Measurements from ENCODE around the gene PTH1R.
"Not testable (repeated sequence)": the region's sequence is repeated elsewhere in the genome, so short reads cannot be mapped to it uniquely, and the experiment has no call there.

Gene PTH1R

DNA sequence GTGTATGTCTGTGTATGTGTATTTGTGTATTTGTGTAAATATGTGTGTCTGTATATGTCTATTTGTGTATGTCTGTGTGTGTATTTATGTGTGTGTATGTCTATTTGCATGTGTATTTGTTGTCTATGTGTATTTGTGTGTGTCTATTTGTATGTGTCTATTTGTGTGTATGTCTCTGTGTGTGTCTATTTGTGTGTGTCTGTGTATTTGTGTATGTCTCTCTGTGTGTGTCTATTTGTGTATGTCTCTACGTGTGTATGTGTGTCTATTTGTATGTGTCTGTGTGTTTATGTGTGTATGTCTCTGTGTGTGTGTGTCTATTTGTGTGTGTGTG is 30.4 kb downstream of the PTH1R start:
- no peak overlapping the region for H3K27ac ChIP-seq
- TF ChIP-seq, protein P1, sequence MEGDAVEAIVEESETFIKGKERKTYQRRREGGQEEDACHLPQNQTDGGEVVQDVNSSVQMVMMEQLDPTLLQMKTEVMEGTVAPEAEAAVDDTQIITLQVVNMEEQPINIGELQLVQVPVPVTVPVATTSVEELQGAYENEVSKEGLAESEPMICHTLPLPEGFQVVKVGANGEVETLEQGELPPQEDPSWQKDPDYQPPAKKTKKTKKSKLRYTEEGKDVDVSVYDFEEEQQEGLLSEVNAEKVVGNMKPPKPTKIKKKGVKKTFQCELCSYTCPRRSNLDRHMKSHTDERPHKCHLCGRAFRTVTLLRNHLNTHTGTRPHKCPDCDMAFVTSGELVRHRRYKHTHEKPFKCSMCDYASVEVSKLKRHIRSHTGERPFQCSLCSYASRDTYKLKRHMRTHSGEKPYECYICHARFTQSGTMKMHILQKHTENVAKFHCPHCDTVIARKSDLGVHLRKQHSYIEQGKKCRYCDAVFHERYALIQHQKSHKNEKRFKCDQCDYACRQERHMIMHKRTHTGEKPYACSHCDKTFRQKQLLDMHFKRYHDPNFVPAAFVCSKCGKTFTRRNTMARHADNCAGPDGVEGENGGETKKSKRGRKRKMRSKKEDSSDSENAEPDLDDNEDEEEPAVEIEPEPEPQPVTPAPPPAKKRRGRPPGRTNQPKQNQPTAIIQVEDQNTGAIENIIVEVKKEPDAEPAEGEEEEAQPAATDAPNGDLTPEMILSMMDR (conservative IDR thresholded peaks at IDR 0.05), result no peak

DNA sequence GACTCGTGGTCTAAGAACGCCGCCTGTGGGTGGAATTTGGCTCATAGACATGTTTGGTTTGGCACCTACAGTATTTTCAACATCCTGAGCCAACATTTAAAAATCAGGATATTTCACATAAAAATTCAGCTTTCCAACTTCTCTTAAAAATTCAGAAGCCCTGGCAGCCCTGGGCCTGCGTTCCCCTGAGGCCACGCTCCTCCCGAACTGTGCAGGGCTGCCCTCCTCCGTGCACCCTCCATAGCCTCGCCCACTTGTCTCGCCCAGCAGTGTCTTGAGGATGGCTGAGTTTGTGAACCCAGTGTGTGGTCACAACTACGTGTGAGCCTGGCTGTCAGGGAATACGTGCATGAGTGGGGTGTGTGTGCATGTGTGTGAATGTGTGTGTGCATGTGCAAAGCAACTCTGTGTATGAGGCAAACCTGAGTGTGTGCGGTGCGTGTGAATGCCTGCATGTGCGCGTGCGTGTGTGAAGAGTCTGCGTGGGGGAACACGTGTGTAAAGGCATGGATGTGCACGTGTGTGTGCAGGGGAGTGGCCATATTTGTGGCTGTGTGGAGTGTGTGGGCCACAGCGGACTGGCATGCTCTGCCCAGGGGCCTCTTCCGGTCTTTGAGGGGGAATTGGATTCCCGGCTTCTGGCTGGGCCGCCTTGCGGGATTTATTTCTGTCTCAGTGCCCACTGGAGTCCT is 30.9 kb downstream of the PTH1R start:
- TF ChIP-seq, protein P1 (conservative IDR thresholded peaks at IDR 0.05), result peak; percentile 58

DNA sequence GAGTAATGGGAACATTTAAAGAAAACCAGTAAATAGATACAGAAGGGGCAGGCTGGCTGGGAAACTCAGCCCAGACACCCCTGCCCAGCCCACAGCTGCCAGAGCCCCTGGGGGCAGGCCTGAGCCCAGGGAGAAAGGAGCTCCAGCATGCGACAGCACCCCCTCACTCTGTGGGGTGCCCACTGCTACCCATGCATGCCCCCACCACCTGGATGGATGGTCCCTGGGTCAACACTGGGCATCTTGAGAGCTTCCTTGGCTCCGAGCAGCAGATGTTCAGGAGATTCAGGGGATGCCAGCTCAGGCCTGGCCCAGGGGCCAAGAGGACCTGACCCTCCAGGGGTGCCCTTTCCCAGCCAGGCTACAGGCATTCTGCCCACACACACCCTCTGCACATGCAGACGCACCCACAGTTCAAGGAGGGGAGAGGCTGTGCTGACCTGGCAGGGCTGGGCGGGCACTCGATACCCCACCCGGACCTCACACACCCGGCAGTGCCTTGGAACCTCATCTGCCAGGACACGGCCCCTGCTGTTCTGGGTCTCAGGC is 31.5 kb downstream of the PTH1R start:
- TF ChIP-seq, protein P1 (conservative IDR thresholded peaks at IDR 0.05), result no peak
- 0 out of 2 replicates have a peak overlapping the region, but pooled peaks have one; percentile 25 for H3K27ac ChIP-seq

More for the DNA sequence above, 30.9 kb downstream of the PTH1R start:
- H3K27ac ChIP-seq, result 0 out of 2 replicates have a peak overlapping the region, but pooled peaks have one; percentile 25

DNA sequence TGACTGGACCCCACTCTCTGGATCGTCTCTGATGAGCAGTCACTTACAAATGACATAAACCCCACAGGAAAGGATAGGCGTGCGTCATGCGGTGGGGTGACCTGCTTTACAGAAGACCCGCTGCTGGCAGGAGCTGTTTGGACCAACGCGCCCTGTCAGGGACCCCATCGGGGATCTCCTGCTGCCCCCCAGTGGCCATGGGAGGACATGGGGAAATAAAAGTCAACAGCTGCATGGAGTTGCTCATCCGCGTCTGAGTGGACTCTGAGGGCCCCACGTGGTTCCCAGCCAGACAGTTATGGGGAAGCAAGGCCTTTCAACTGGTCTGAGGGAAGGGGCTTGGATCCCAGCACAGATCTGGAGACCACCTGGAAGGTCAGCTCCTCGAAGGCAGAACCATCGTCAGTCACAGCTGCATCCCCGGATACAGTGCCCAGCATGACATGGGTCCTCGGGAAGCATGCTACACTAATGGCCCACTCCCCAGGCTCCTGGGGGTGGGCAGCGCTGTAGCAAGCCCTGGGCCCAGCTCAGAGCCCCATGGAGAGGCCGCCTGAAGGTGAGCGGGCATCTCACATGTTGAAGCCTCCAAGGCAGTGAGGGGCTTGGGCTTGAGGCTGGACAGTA is 32.1 kb downstream of the PTH1R start:
- no peak overlapping the region for H3K27ac ChIP-seq
- TF ChIP-seq, protein P1 (conservative IDR thresholded peaks at IDR 0.05), result peak; percentile 92

DNA sequence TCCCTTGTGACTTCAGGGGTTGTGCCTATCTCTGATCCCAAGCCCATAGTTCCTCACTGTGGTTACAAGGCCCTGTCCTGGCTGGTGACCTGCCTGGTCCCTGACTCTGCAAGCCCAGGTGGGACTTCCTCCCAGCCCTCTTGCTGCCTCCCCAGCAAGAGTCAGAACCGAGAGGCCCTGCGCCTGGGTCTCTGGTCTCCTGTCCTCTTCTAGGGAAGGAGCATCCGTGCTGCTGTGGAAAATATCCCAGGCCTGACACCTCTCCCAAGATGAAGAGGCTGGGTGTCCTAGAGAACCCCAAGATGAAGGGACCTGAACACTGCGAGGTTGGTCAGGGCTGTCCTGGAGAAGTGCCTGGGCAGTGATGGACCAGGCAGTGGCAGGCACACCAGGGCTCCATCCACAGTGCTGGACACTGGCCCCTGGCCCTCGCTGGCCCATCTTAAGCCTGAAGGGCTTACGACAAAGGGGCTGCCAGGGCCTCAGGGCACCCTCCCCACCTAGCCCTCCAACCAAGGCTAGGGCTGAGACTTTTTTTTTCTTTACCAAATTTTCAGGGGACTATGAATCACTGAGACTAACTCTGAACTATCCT is 32.7 kb downstream of the PTH1R start:
- TF ChIP-seq, protein P1 (conservative IDR thresholded peaks at IDR 0.05), result no peak
- no peak overlapping the region for H3K27ac ChIP-seq

DNA sequence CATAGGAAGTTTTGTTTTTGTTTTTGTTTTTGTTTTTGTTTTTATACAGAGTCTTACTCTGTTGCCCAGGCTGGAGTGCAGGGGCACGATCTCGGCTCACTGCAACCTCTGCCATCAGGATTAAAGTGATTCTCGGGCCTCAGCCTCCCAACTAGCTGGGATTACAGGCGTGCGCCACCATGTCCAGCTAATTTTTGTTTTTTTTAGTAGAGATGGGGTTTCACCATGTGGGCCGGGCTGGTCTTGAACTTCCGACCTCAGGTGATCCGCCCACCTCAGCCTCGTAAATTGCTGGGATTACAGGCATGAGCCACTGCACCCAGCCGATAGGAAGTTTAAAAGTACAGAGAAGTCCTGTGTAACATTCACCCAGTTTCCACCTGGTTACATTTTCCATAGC is 33.4 kb downstream of the PTH1R start:
- H3K27ac ChIP-seq, result not testable (repeated sequence)

DNA sequence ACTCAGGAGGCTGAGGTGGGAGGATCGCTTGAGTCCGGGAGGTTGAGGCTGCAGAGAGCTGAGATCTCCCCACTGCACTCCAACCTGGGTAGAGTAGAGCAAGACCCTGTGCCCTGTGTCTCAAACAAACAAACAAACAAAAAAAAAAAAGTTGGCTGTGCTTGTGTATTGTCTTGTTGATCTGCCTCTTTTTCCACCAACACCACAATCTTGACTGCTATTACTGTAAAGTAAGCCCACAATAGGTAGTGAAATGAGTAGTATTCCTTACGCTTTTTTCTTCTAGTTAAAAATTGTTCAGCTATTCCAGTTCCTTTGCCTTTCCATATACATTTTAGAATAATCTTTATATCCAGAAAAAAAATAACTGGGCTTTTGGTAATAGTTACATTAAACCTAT is 35.5 kb downstream of the PTH1R start:
- TF ChIP-seq, protein P1 (conservative IDR thresholded peaks at IDR 0.05), result no peak
- peak overlapping the region; percentile 53 for H3K27ac ChIP-seq

All from VCaP (cell line).